Left ventricle myocardium superior (tissue), 1 donor: ENCODE data around the gene CYP4F12. TPM values are rescaled to one million over a fixed set of nuclear protein-coding genes. Genes with fewer than 3 reads are reported as not detected.

Experiments
- ATAC-seq: fragments of 200-7000 bp; cut with Tn5 transposase; one replicate; pipeline ENCODE4 v1.9.1; 2020; ENCODE audit warnings: mild to moderate bottlenecking, moderate library complexity
- DNase-seq: peaks from one replicate; pipeline ENCODE4 v3.0.0-alpha.2; 2020
- intact Hi-C: fragments of 100-400 bp; cut with micrococcal nuclease; formaldehyde crosslinking; loops from one replicate; pipeline ENCODE4 v1.11.0; 2022
- total RNA-seq: library from RNA; stranded (reverse); fragmentation: NEBNext Ultra II Directional; extraction: Animal tissue kit (Norgen Biotek cat#: 25700); gene quantifications from one replicate; pipeline ENCODE4 v1.2.1, GENCODE V29; 2021
- donor health status: DM: no; HTN: yes; CAD: no; lungs with severe emphysema.

Gene CYP4F12
- total RNA-seq, 1 donor from 2014 or later = 3.4 TPM

DNA sequence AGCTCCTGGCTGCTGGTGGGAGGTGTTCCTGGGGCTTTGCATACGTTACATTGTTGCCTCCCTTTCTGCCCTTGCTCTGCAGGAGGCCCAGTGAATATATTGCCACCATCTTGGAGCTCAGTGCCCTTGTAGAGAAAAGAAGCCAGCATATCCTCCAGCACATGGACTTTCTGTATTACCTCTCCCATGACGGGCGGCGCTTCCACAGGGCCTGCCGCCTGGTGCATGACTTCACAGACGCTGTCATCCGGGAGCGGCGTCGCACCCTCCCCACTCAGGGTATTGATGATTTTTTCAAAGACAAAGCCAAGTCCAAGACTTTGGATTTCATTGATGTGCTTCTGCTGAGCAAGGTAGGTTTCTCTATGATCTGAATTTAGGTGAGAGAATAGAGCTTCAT lies 10.5 kb downstream of the CYP4F12 start:
- intact Hi-C loops = no loop called here

DNA sequence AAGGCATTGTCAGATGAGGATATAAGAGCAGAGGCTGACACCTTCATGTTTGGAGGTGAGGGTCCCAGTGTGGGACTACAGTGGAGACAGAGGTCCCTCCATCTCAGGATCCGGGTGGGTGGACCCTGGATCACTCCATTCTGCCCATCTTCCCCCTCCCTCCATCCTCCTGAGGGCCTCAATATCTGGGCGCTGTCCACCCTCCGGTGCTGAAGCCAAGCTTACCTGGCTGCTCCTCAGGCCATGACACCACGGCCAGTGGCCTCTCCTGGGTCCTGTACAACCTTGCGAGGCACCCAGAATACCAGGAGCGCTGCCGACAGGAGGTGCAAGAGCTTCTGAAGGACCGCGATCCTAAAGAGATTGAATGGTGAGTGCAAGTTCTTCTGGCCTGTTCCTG lies 11.9 kb downstream of the CYP4F12 start:
- ATAC-seq (no peak), DNase-seq (no peak)
- intact Hi-C loops = no loop called here

More for the DNA sequence above, 10.5 kb downstream of the CYP4F12 start:
- DNase-seq = no peak
- no peak for ATAC-seq

DNA sequence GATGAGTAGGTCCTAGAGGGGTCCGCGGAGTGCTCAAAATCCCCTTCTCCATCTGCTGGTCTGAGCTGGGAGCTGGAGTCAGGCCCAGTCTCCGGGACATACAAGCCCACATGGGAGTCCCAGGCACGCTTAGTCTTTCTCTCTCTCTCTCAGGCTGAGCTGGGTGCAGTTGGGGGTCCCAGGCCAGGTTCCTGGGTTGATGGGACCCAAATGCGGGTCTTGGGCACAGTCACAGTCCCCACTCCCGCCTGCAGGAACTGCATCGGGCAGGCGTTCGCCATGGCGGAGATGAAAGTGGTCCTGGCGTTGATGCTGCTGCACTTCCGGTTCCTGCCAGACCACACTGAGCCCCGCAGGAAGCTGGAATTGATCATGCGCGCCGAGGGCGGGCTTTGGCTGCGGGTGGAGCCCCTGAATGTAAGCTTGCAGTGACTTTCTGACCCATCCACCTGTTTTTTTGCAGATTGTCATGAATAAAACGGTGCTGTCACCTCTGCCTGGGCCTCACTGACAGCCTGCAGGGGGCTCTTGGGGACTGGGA lies 23.8 kb downstream of the CYP4F12 start:
- ATAC-seq = no peak
- intact Hi-C loops = no loop called here
- no peak for DNase-seq

DNA sequence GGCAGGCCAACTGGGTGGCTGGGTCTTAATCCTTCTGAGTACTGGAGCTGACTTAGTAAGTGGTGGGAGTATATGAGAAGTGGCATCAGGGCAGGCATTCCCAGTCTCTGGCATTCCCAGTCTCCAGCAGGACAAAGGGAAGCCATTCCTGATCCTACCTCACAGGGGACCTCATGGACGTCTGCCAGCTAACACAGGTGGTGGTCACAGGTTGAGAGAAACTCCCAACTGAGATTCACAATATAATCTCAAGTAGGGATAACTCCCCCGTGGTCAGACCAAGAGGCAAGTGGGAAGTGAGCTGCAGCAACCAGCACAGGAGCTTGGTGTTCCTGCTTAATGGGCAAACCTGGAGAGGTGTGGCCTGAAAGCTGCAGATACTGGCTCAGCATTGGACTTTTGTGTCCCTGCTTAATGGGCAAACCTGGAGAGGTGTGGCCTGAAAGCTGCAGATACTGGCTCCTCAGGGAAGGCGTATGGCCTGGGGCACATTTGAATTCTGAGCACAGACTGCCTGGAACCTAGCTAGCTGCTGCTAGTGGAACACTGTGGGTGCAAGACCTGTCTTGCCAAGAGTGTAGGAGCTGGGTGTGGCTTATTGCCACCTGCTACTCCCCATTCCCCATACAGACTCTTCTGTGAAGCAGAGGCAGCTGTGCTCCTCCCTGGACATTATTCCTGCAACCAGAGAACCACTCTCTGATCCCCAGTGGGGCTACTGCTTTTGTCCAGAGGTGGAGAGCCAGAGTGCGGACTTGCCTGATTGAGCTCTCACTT lies 29.1 kb downstream of the CYP4F12 start:
- intact Hi-C loops = no loop called here
- no peak for DNase-seq
- no peak for ATAC-seq

DNA sequence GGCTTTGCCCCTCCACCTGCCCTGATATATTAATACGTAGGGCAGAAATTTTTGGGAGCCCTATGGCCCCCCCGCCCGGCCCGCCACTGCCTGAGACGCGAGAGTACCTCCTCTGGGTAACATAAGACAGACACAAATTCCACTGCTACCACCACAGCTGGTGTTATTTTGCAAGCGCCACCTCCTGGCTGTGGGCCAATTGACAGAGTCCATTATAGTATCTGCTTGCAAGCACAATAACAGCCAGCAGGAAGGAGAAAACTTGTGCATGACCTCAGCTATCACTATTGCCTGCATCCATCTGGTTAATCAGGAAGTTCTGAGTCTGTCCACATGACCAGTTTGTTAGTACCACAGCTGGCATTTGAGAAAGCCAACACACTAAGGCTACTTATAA lies 29.6 kb downstream of the CYP4F12 start:
- intact Hi-C loops = no loop called here

DNA sequence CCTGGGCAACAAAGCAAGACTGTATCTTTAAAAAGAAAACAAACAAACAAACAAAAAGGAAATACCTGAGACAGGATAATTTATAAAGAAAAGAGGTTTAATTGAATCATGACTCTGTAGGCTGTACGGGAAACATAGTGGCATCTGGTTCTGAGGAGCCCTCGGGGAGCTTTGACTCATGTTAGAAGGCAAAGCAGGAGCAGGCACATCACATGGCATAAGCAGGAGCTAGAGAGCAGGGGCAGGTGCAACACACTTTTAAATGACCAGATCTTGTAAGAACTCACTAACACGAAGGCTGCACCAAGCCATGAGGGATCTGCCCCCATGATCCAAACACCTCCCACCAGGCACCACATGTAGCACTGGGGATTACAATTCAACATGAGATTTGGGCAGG lies 41.8 kb downstream of the CYP4F12 start:
- ATAC-seq (no peak), DNase-seq (no peak)
- intact Hi-C loops = no loop called here

More for the DNA sequence above, 29.6 kb downstream of the CYP4F12 start:
- peak; percentile 92 for ATAC-seq
- peak; percentile 87 for DNase-seq

DNA sequence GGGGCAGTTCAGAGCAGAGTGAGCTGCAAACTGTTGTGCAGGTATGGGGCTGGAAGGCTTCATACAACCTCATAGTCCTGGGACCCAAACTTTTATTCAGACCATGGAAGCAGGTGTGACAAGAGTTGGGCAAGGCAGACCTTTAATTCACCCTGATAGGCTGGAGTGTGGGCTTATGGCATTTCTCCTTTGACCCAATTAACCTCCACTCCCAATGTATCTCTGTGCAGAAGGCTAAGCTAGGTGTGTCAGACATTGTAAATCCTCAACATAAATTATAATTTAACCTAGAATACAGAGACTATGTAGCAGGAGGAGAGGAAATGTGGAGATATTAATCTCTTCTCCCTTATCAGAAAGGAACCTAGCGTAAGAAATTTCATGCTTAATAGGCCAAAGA lies 42.8 kb downstream of the CYP4F12 start:
- ATAC-seq = no peak
- DNase-seq = no peak
- intact Hi-C loops = no loop called here

DNA sequence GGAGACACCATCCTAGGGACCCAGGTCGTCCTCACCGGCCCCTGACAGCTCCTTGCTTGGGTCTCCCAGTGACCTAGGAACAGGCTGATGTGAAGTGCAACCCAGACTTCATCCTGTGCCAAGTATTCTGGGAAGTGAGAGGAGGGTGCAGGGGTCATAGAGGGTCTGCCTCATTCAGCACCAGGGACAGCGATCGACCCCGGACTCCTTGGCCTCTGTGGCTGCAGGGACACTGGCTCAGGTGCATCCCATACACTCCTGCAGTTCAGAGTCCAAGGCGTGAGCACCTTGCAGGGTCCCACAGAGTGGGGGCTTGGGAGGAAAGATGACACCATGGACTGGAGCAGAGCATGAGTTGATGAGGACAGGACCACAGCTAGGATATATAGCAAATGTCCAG lies 44.9 kb downstream of the CYP4F12 start:
- DNase-seq = no peak
- intact Hi-C loops = no loop called here
- no peak for ATAC-seq

DNA sequence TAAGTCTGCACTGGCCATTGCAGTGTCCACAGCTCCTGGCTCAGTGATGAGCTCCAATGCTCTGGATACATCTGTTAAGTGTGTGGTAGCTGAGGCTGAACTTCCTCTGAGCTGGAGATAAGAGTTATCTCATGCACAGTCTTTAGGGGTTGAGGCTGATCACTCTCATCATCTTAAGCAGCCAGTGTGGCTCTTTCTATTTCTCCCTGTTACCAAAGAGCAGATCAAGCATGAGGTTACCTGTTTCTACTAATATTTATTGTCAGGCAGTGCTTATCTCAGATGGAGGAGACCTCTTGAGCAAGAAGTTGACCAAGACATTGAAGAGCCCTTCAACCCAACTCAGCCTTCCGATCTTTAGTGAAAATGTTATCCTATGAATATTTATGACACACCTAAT lies 48.4 kb downstream of the CYP4F12 start:
- ATAC-seq = no peak

DNA sequence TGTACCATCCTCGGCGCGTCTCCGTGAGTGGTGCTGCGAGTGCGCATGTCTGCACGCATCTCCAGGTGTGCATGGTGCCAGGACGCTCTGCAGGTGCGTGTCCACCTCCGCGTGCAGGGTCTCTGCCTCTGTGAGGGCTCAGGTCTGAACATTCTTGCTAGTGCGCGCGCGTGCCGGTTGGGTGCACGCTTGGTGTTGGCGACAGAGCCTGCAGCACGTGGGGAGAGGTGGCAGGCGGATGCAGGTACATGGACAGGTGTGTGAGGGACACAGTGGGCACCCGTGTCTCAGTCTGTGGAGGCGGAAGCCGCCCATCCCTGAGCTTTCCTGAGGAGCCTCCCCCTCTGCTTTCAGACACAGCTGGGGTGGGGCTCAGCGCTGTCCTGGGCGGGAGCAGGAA lies 50.1 kb downstream of the CYP4F12 start:
- ATAC-seq (no peak), DNase-seq (no peak)
- intact Hi-C loops = no loop called here

More for the DNA sequence above, 48.4 kb downstream of the CYP4F12 start:
- DNase-seq = no peak
- intact Hi-C loops = no loop called here

DNA sequence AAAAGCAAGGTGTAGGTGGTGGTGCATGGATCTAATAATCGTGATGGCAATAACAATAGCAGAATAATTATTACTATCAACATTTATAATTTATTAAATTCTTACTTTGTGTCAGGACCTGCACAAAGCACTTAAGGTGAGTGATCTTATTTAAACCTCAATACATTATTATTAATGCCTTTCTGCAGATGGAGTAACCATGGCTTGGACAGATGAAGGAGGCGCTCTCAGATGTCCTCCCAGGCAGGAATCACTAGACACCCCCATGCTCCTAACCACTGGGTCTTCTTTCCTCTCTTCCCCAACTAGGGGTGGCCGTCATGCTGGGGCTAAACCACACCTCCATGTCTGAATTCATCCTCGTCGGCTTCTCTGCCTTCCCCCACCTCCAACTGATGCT lies 54.8 kb downstream of the CYP4F12 start, which contains the start of gene OR10H2:
Gene OR10H2 (plus strand): TSS at position 301 of the 400 bp plus-strand sequence. CDS start 20 bp downstream, at position 321.
- DNase-seq (no peak), ATAC-seq (no peak)
- intact Hi-C loops = no loop called here

DNA sequence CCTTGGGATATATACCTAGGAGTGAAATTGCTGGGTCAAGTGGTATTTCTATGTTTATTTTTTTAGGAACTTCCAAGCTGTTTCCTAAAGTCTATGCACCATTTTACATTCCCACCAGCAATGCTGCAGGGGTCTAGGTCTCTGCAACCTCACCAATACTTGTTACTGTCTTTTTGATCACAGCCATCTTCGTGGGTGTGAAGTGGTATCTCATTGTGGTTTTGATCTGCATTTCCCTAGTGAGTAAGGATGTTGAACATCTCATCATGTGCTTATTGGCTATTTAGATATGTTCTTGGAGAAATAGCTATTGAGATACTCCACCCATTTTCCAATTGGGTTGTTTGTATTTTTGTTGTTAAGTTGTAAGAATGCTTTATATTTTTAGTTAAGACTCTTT lies 57.7 kb downstream of the CYP4F12 start:
- ATAC-seq = no peak
- intact Hi-C loops = no loop called here
- DNase-seq = no peak

DNA sequence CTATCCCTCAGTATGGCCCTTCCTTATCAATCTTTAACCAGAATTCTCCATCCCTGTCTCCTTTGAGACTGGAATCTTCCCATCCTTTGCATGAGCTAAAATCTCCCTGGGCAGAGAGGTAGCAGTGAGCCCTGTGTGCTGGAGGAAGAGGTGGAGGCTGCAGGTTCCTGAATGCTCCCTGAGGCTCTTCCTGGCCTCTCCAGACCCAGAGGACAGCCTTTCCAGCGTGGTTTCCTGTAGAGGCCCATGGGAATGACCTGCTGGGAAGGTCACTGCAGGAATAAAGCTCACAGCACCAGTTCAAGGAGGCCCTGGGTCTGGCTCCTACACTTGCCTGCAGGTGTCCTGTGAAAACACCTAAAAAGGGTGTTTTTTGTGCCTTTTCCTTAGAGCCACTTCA lies 59.5 kb downstream of the CYP4F12 start:
- intact Hi-C loops = no loop called here
- DNase-seq = no peak
- no peak for ATAC-seq

DNA sequence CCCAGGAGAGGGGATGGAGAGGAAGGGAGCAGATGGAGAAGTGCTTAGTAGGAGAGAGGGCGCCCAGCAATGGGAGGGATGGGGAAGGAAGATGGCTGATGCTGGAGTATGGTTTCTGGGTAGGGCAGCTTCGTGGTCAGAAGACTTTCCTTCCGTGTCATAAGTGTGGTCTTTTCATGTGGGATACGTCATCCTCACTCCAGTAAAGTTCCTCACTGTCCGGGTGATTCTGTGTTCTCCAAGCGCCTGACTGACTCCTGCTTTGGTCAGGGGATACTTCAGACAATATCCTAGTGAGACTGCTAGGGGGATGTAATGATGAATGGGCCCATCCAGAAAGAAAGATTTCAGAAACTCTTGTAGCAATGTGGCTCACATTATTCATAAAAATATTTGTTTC lies 61.0 kb downstream of the CYP4F12 start:
- no peak for ATAC-seq
- DNase-seq = no peak
- intact Hi-C loops = no loop called here

DNA sequence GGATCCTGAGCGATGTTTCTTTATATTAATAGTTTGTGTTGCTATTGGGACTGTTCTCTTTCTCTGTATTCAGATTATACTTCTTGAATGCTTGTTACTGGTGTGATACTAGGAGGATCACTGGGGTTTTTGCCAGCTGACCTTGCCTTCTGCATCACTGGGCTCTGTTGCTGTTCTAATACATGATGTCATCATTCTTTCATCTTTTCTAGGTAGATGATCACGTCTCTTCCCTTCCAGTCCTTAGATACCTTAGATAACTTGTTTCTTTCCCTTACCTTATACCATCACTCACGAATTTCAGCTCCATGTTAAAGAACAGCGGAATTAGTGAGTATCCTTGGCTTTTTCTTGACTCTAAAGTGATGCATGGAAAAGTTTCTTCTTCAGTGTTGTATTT lies 64.8 kb downstream of the CYP4F12 start, which contains the start of gene OR10H3:
Gene OR10H3 (plus strand): TSS at position 264 of the 400 bp plus-strand sequence. CDS start 3,408 bp downstream, outside the sequence.
- intact Hi-C loops = no loop called here
- no peak for DNase-seq
- no peak for ATAC-seq

DNA sequence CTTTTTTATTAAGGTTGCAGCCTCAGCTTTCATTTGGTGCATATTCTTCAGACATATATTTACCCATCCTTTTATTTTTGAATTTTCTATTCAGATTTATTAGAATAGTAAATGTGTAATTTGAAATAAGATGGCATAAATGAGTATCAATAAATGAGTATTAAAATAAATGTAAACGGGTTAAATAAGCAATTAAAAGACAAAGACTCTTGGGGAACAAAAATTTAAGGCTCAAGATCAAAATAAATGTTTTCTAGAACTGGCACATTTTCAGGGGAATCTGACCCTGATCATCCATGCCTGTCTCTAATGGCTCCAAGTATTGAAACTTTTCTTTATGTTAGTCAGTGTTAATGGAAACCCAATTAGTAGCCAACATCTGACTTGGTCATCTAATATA lies 67.9 kb downstream of the CYP4F12 start:
- intact Hi-C loops = no loop called here
- ATAC-seq (no peak), DNase-seq (no peak)

Other genes with a start within 250 kb of the CYP4F12 start
- 32.2 TPM for gene WIZ, start 223.1 kb upstream of the CYP4F12 start, total RNA-seq
- 2.0 TPM for gene RASAL3, start 208.5 kb upstream of the CYP4F12 start, total RNA-seq
- not detected for gene PGLYRP2, start 193.6 kb upstream of the CYP4F12 start, total RNA-seq
- gene CYP4F22, start 164.6 kb upstream of the CYP4F12 start, total RNA-seq = not detected
- not detected for gene CYP4F8, start 57.9 kb upstream of the CYP4F12 start, total RNA-seq
- gene CYP4F3, start 32.2 kb upstream of the CYP4F12 start, total RNA-seq = 0.79 TPM
- gene OR10H2, start 54.9 kb downstream of the CYP4F12 start, total RNA-seq = not detected
- not detected for gene OR10H3, start 64.9 kb downstream of the CYP4F12 start, total RNA-seq
- not detected for gene OR10H5, start 114.6 kb downstream of the CYP4F12 start, total RNA-seq
- not detected for gene OR10H1, start 142.6 kb downstream of the CYP4F12 start, total RNA-seq
- not detected for gene CYP4F2, start 225.0 kb downstream of the CYP4F12 start, total RNA-seq